HCT116 (cell line): ENCODE measurements around the gene BTBD16.

Source experiments
- CTCF ChIP-seq, 3 experiments: fragments of 200-600 bp in 1 of 3; sonication (generic) in 1 of 3; IDR thresholded peaks in 2 of 3; conservative IDR thresholded peaks in 1 of 3; 2 replicates each; pipeline ENCODE4 v1.5.1; 2012 to 2017; ENCODE audit warnings: low read depth in 2 of 3, low read length in 2 of 3, antibody characterized with exemption in 1 of 3, borderline replicate concordance in 1 of 3, control low read depth in 1 of 3, mild to moderate bottlenecking in 1 of 3, mixed read lengths in 1 of 3, mixed run types in 1 of 3, moderate library complexity in 1 of 3; ENCODE audit not compliant: insufficient read depth in 1 of 3
- EZH2 ChIP-seq: fragments of 200-600 bp; sonication (generic); IDR thresholded peaks from 2 replicates; pipeline ENCODE4 v1.6.1; 2017; ENCODE audit warnings: antibody characterized with exemption, mixed run types
- POLR2AphosphoS5 ChIP-seq: IDR thresholded peaks from 2 replicates; pipeline ENCODE4 v1.6.1; 2011; ENCODE audit warnings: mild to moderate bottlenecking, low read depth, low read length, moderate library complexity
- YY1 ChIP-seq: IDR thresholded peaks from 2 replicates; pipeline ENCODE4 v1.6.1; 2011; ENCODE audit warnings: low read length, low read depth, moderate library complexity, mild to moderate bottlenecking; ENCODE audit not compliant: insufficient replicate concordance; ENCODE audit errors: extremely low read depth

GRCh38 chr10:122295451-122295809 lies 24.3 kb downstream of the BTBD16 start:
- TF ChIP-seq YY1 = no peak
- no peak for TF ChIP-seq EZH2
- TF ChIP-seq CTCF (IDR thresholded peaks at IDR 0.05 in 2 of 3, conservative IDR thresholded peaks at IDR 0.05 in 1 of 3; ENCODE audit: borderline replicate concordance in 1 of 3, insufficient read depth in 1 of 3, low read depth in 2 of 3, low read length in 2 of 3) = no peak
- TF ChIP-seq POLR2AphosphoS5 = no peak
